ENCODE results near the gene ZNF280D.

Gene ZNF280D

GRCh38 chr15:56729561-56729960, 3.7 kb downstream of the ZNF280D start:
- Histone ChIP-seq H3K4me1 (ENCODE audit: insufficient read depth, low read length, severe bottlenecking) (peaks cover 38% of the 10 kb centered on the region), H3K9me2 (ENCODE audit: low read depth, low read length) (no peaks in the 10 kb centered on the region), H2AFZ (ENCODE audit: low read length) (no peak overlapping the region), H3K36me3 (ENCODE audit: insufficient read depth, low read length) (peaks cover 67% of the 10 kb centered on the region), H3K4me3 (ENCODE audit: low read depth, low read length, poor library complexity, severe bottlenecking) (no peak overlapping the region), H3K9ac (ENCODE audit: low read length) (no peak overlapping the region), H3K4me2 (ENCODE audit: low read length) (no peak overlapping the region), H3K79me2 (ENCODE audit: insufficient read depth, low read length) (peaks cover 78% of the 10 kb centered on the region), H4K20me1 (ENCODE audit: insufficient read depth, low read length) (no peaks in the 10 kb centered on the region), H3K9me3 (ENCODE audit: low read length) (peaks cover 18% of the 10 kb centered on the region; the same call in 1 of the 2 replicates), H3K27me3 (ENCODE audit: insufficient read depth, low read length) (no peaks in the 10 kb centered on the region), H3K27ac (ENCODE audit: low read depth, low read length, poor library complexity, severe bottlenecking) (no peak overlapping the region), H3F3A (ENCODE audit: insufficient read depth, low read length) (peaks cover 5% of the 10 kb centered on the region; the same call in 1 of the 2 replicates)
- TF ChIP-seq EZH2 (IDR thresholded peaks at IDR 0.05; ENCODE audit: borderline replicate concordance, low read length) = no peak
- no peak for TF ChIP-seq CTCF (IDR thresholded peaks at IDR 0.05; ENCODE audit: low read length)

GRCh38 chr15:56725386-56725785, 7.9 kb downstream of the ZNF280D start:
- Histone ChIP-seq H2AFZ (ENCODE audit: low read length) (no peak overlapping the region), H3K4me2 (ENCODE audit: low read length) (no peak overlapping the region), H3K9ac (ENCODE audit: low read length) (no peak overlapping the region), H3K9me3 (ENCODE audit: low read length) (peaks cover 15% of the 10 kb centered on the region; the same call in 1 of the 2 replicates), H3K27me3 (ENCODE audit: insufficient read depth, low read length) (no peaks in the 10 kb centered on the region), H3K4me1 (ENCODE audit: insufficient read depth, low read length, severe bottlenecking) (peaks cover 11% of the 10 kb centered on the region), H3K4me3 (ENCODE audit: low read depth, low read length, poor library complexity, severe bottlenecking) (no peak overlapping the region), H3K79me2 (ENCODE audit: insufficient read depth, low read length) (peaks cover 76% of the 10 kb centered on the region), H3K9me2 (ENCODE audit: low read depth, low read length) (no peaks in the 10 kb centered on the region), H4K20me1 (ENCODE audit: insufficient read depth, low read length) (no peaks in the 10 kb centered on the region), H3F3A (ENCODE audit: insufficient read depth, low read length) (no peaks in the 10 kb centered on the region), H3K27ac (ENCODE audit: low read depth, low read length, poor library complexity, severe bottlenecking) (no peak overlapping the region), H3K36me3 (ENCODE audit: insufficient read depth, low read length) (peaks cover 82% of the 10 kb centered on the region)
- TF ChIP-seq CTCF (IDR thresholded peaks at IDR 0.05; ENCODE audit: low read length) = no peak
- TF ChIP-seq EZH2 (IDR thresholded peaks at IDR 0.05; ENCODE audit: borderline replicate concordance, low read length) = no peak

- TF ChIP-seq EZH2 (IDR thresholded peaks at IDR 0.05; ENCODE audit: borderline replicate concordance, low read length) (no peak), CTCF (IDR thresholded peaks at IDR 0.05; ENCODE audit: low read length) (no peak)
- Histone ChIP-seq H3K79me2 (ENCODE audit: insufficient read depth, low read length) (peaks cover 76% of the 10 kb centered on the region), H3K9ac (ENCODE audit: low read length) (no peak overlapping the region), H3K27ac (ENCODE audit: low read depth, low read length, poor library complexity, severe bottlenecking) (no peak overlapping the region), H3K36me3 (ENCODE audit: insufficient read depth, low read length) (peaks cover 74% of the 10 kb centered on the region), H3K4me1 (ENCODE audit: insufficient read depth, low read length, severe bottlenecking) (peaks cover 16% of the 10 kb centered on the region), H3K4me3 (ENCODE audit: low read depth, low read length, poor library complexity, severe bottlenecking) (no peak overlapping the region), H4K20me1 (ENCODE audit: insufficient read depth, low read length) (no peaks in the 10 kb centered on the region), H3K9me2 (ENCODE audit: low read depth, low read length) (no peaks in the 10 kb centered on the region), H3K9me3 (ENCODE audit: low read length) (peaks cover 13% of the 10 kb centered on the region; the same call in 1 of the 2 replicates), H3F3A (ENCODE audit: insufficient read depth, low read length) (no peaks in the 10 kb centered on the region), H3K4me2 (ENCODE audit: low read length) (no peak overlapping the region), H3K27me3 (ENCODE audit: insufficient read depth, low read length) (no peaks in the 10 kb centered on the region), H2AFZ (ENCODE audit: low read length) (no peak overlapping the region)
Observed at GRCh38 chr15:56724232-56724631, 9.1 kb downstream of the ZNF280D start.

Data from OCI-LY1 (cell line).